WERI-Rb-1 (cell line): ENCODE data around the gene IPPK.
A peak's percentile ranks its signal among the peaks of the same experiment; 100 is the strongest.

Experiments used
- DNase-seq: peaks from one replicate; pipeline ENCODE4 v3.0.0-alpha.2; 2020
- H3K27ac ChIP-seq: fragments of 250-450 bp; sonication (Bioruptor Pico); 2 replicates; pipeline ENCODE4 v1.5.1; 2020; ENCODE audit warnings: mild to moderate bottlenecking, moderate library complexity
- H3K27me3 ChIP-seq: fragments of 250-450 bp; sonication (Bioruptor Pico); 2 replicates; pipeline ENCODE4 v1.5.1; 2021; ENCODE audit warnings: mild to moderate bottlenecking, low read depth, moderate library complexity; ENCODE audit not compliant: insufficient read depth, severe bottlenecking
- H3K36me3 ChIP-seq: fragments of 250-450 bp; sonication (Bioruptor Pico); 2 replicates; pipeline ENCODE4 v1.5.1; 2020; ENCODE audit warnings: mild to moderate bottlenecking, moderate library complexity
- H3K4me3 ChIP-seq: 2 replicates; pipeline ENCODE4 v1.5.1; 2011; ENCODE audit warnings: low read depth, mild to moderate bottlenecking, control low read depth, low read length
- H3K9me3 ChIP-seq: fragments of 250-450 bp; sonication (Bioruptor Pico); 2 replicates; pipeline ENCODE4 v1.5.1; 2021; ENCODE audit warnings: mild to moderate bottlenecking, moderate library complexity; ENCODE audit not compliant: severe bottlenecking
- TF ChIP-seq, protein P1 (sequence below): IDR thresholded peaks from 2 replicates; pipeline ENCODE4 v1.5.1; 2011; ENCODE audit warnings: low read depth, mild to moderate bottlenecking, control low read depth, inconsistent platforms, low read length

The IPPK gene, protein sequence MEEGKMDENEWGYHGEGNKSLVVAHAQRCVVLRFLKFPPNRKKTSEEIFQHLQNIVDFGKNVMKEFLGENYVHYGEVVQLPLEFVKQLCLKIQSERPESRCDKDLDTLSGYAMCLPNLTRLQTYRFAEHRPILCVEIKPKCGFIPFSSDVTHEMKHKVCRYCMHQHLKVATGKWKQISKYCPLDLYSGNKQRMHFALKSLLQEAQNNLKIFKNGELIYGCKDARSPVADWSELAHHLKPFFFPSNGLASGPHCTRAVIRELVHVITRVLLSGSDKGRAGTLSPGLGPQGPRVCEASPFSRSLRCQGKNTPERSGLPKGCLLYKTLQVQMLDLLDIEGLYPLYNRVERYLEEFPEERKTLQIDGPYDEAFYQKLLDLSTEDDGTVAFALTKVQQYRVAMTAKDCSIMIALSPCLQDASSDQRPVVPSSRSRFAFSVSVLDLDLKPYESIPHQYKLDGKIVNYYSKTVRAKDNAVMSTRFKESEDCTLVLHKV

GRCh38 chr9:92669890-92670708 is at the start of gene IPPK:
Gene IPPK (minus strand): TSS chr9:92670131. CDS start chr9:92669988, 143 bp downstream.
- Histone ChIP-seq H3K9me3 (no peaks in the 10 kb centered on the region), H3K27ac (peak within 1 kb of the TSS; percentile 82), H3K36me3 (peaks cover 6% of the 10 kb centered on the region; the same call in 1 of the 2 replicates), H3K27me3 (no peaks in the 10 kb centered on the region), H3K4me3 (peak within 1 kb of the TSS; percentile 98)
- TF ChIP-seq, protein P1, sequence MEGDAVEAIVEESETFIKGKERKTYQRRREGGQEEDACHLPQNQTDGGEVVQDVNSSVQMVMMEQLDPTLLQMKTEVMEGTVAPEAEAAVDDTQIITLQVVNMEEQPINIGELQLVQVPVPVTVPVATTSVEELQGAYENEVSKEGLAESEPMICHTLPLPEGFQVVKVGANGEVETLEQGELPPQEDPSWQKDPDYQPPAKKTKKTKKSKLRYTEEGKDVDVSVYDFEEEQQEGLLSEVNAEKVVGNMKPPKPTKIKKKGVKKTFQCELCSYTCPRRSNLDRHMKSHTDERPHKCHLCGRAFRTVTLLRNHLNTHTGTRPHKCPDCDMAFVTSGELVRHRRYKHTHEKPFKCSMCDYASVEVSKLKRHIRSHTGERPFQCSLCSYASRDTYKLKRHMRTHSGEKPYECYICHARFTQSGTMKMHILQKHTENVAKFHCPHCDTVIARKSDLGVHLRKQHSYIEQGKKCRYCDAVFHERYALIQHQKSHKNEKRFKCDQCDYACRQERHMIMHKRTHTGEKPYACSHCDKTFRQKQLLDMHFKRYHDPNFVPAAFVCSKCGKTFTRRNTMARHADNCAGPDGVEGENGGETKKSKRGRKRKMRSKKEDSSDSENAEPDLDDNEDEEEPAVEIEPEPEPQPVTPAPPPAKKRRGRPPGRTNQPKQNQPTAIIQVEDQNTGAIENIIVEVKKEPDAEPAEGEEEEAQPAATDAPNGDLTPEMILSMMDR = no peak
- DNase-seq = peak; percentile 98

GRCh38 chr9:92719028-92719647 is 49.2 kb upstream of the IPPK start:
- no peak for DNase-seq
- no peaks in the 10 kb centered on the region for H3K27me3 ChIP-seq
- no peaks in the 10 kb centered on the region for H3K9me3 ChIP-seq
- no peak overlapping the region for H3K4me3 ChIP-seq
- peaks cover 87% of the 10 kb centered on the region for H3K36me3 ChIP-seq
- no peak overlapping the region for H3K27ac ChIP-seq
- TF ChIP-seq, protein P1 = no peak

DNA sequence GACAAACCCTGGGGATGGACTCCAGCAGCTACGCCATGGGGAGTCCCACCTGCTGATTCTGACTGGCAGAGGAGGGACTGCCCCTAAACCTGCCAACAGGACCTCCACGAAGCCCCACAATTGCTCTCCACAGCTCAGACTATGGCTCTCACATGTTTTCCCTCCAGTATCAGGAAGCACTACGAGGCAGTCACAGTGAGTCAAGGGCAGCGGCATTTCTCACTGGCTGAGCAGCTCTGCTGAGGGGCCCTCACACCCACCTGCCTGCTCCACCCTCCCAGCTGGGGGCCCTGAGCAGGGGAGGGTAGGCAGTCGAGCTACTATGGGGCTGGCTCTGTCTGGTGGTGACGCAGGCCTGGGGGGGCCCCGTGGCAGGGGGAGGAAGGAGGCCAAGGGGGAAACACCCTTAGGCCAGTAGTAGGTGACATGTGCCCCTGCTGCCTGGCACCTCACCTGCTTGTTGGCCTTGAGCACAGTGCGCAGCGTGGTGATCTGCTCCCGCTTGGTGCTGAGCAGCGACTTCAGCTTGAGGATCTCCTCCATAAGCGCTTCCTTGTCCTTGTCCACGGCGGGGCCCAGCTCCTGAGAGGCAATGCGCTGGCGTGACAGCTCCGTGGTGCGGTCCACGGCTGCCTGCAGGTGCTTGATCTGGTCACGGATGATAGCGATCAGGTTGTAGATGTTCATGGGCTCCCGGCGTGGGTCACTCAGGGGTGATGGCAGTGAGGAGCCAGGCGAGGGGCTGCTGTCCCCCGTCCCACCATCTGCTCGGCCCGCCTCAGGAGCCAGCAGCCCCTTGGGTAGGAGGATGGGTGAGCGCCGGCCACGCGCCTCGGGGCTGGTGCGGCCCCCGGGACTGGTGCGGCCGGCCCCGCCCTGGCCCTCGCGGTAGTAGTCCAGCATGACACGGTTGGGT is 48.4 kb upstream of the IPPK start:
- Histone ChIP-seq H3K9me3 (no peaks in the 10 kb centered on the region), H3K36me3 (peaks cover 95% of the 10 kb centered on the region), H3K27me3 (no peaks in the 10 kb centered on the region), H3K27ac (no peak overlapping the region; the same call in 1 of the 2 replicates), H3K4me3 (no peak overlapping the region)
- TF ChIP-seq, protein P1 = no peak
- no peak for DNase-seq

GRCh38 chr9:92717201-92718085 is 47.5 kb upstream of the IPPK start:
- no peaks in the 10 kb centered on the region for H3K27me3 ChIP-seq
- H3K36me3 ChIP-seq = peaks cover 100% of the 10 kb centered on the region
- no peak for DNase-seq
- no peak overlapping the region for H3K4me3 ChIP-seq
- H3K27ac ChIP-seq = peak overlapping the region; percentile 74
- TF ChIP-seq, protein P1 = no peak
- no peaks in the 10 kb centered on the region for H3K9me3 ChIP-seq
